Sigmoid colon (tissue), 4 donors: ENCODE data around the gene SLC26A6.

Experiments
- EP300 ChIP-seq, 4 donors: sonication (generic); formaldehyde crosslinking; IDR thresholded peaks; one replicate each; pipeline ENCODE4 v1.6.1; 2017; ENCODE audit warnings: antibody characterized with exemption in 4 of 4
- POLR2A ChIP-seq, 2 donors: fragments of 450-650 bp; IDR thresholded peaks; one replicate each; pipeline ENCODE4 v1.6.1; 2016; ENCODE audit warnings: antibody characterized with exemption in 2 of 2, mild to moderate bottlenecking in 2 of 2, moderate library complexity in 2 of 2
- TF ChIP-seq, protein P1 (sequence below), 4 experiments: fragments of 450-650 bp in 3 of 4; fragments of 200-600 bp in 1 of 4; IDR thresholded peaks; one replicate each; pipeline ENCODE4 v1.5.1; 2016 to 2019; ENCODE audit warnings: antibody characterized with exemption in 4 of 4, mild to moderate bottlenecking in 3 of 4, moderate library complexity in 2 of 4

DNA sequence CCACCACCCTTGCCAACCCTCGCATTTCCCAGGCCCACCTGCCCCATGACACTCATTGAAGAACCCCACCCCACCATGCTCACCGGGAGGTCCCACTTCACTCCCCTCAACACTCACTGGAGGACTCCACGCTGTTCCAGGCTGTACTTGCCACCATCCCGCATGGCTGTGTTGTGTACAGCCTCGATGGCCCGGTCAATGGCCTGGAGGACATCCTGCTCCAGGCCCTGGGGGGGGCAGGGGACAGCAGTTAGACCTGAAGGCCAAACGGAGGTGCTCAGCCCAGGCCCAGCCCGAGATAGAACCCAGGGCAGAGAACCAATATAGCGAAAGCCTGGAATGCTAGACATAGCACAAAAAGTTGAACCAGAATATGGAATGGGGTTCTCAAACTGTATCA, 47.5 kb upstream of the SLC26A6 start:
- TF ChIP-seq, protein P1, sequence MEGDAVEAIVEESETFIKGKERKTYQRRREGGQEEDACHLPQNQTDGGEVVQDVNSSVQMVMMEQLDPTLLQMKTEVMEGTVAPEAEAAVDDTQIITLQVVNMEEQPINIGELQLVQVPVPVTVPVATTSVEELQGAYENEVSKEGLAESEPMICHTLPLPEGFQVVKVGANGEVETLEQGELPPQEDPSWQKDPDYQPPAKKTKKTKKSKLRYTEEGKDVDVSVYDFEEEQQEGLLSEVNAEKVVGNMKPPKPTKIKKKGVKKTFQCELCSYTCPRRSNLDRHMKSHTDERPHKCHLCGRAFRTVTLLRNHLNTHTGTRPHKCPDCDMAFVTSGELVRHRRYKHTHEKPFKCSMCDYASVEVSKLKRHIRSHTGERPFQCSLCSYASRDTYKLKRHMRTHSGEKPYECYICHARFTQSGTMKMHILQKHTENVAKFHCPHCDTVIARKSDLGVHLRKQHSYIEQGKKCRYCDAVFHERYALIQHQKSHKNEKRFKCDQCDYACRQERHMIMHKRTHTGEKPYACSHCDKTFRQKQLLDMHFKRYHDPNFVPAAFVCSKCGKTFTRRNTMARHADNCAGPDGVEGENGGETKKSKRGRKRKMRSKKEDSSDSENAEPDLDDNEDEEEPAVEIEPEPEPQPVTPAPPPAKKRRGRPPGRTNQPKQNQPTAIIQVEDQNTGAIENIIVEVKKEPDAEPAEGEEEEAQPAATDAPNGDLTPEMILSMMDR (IDR thresholded peaks at IDR 0.05) = no peak
- TF ChIP-seq POLR2A (IDR thresholded peaks at IDR 0.05) (no peak), EP300 (IDR thresholded peaks at IDR 0.05) (no peak)
